ENCODE measurements around the gene TMEM175.

TMEM175 gene

GRCh38 chr4:949656-950055 is 17.4 kb downstream of the TMEM175 start:
- peaks cover 0 to 6% of the 10 kb centered on the region in 2 experiments; a peak in 1 of 3 replicates for H3K36me3 ChIP-seq (ENCODE audit: control insufficient read depth in 2 of 2, insufficient read depth in 1 of 2, low read length in 2 of 2)
- H3K4me1 ChIP-seq (ENCODE audit: control insufficient read depth, insufficient read depth, low read length): 0 out of 2 replicates have a peak, but pooled peaks cover 3% of the 10 kb centered on the region
- ChIA-PET POLR2A (no interaction called here), CTCF (no interaction called here)
- no peak overlapping the region for H3K4me3 ChIP-seq (ENCODE audit: low read depth, low read length)
- TF ChIP-seq ZNF626 (tag by site-specific recombination; IDR thresholded peaks at IDR 0.05) (no peak), MYNN (tag by site-specific recombination; IDR thresholded peaks at IDR 0.05; ENCODE audit: borderline replicate concordance) (no peak), ZNF280D (tag by site-specific recombination; IDR thresholded peaks at IDR 0.05) (no peak), SCRT1 (tag by site-specific recombination; IDR thresholded peaks at IDR 0.05; ENCODE audit: borderline replicate concordance) (no peak), ZNF335 (tag by site-specific recombination; conservative IDR thresholded peaks at IDR 0.05) (no peak), OSR2 (tag by site-specific recombination; IDR thresholded peaks at IDR 0.05) (no peak), PRDM4 (tag by site-specific recombination; IDR thresholded peaks at IDR 0.05) (no peak), HOXA7 (CRISPR knock-in tag; IDR thresholded peaks at IDR 0.05; ENCODE audit: borderline replicate concordance) (no peak), ZNF362 (tag by site-specific recombination; IDR thresholded peaks at IDR 0.05) (no peak), ZNF677 (tag by site-specific recombination; IDR thresholded peaks at IDR 0.05) (no peak), ZBTB48 (tag by site-specific recombination; IDR thresholded peaks at IDR 0.05) (no peak), ZNF366 (tag by site-specific recombination; conservative IDR thresholded peaks at IDR 0.05) (no peak), ZNF529 (tag by site-specific recombination; IDR thresholded peaks at IDR 0.05; ENCODE audit: insufficient replicate concordance) (no peak)
- TF ChIP-seq, protein P1, sequence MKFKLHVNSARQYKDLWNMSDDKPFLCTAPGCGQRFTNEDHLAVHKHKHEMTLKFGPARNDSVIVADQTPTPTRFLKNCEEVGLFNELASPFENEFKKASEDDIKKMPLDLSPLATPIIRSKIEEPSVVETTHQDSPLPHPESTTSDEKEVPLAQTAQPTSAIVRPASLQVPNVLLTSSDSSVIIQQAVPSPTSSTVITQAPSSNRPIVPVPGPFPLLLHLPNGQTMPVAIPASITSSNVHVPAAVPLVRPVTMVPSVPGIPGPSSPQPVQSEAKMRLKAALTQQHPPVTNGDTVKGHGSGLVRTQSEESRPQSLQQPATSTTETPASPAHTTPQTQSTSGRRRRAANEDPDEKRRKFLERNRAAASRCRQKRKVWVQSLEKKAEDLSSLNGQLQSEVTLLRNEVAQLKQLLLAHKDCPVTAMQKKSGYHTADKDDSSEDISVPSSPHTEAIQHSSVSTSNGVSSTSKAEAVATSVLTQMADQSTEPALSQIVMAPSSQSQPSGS (tag by site-specific recombination; IDR thresholded peaks at IDR 0.05; ENCODE audit: low read depth): no peak
- TF ChIP-seq, protein P2, sequence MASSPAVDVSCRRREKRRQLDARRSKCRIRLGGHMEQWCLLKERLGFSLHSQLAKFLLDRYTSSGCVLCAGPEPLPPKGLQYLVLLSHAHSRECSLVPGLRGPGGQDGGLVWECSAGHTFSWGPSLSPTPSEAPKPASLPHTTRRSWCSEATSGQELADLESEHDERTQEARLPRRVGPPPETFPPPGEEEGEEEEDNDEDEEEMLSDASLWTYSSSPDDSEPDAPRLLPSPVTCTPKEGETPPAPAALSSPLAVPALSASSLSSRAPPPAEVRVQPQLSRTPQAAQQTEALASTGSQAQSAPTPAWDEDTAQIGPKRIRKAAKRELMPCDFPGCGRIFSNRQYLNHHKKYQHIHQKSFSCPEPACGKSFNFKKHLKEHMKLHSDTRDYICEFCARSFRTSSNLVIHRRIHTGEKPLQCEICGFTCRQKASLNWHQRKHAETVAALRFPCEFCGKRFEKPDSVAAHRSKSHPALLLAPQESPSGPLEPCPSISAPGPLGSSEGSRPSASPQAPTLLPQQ (tag by site-specific recombination; IDR thresholded peaks at IDR 0.05): no peak
- TF ChIP-seq, protein P3, sequence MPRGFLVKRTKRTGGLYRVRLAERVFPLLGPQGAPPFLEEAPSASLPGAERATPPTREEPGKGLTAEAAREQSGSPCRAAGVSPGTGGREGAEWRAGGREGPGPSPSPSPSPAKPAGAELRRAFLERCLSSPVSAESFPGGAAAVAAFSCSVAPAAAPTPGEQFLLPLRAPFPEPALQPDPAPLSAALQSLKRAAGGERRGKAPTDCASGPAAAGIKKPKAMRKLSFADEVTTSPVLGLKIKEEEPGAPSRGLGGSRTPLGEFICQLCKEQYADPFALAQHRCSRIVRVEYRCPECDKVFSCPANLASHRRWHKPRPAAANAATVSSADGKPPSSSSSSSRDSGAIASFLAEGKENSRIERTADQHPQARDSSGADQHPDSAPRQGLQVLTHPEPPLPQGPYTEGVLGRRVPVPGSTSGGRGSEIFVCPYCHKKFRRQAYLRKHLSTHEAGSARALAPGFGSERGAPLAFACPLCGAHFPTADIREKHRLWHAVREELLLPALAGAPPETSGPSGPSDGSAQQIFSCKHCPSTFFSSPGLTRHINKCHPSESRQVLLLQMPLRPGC (tag by site-specific recombination; IDR thresholded peaks at IDR 0.05): no peak
- no peak overlapping the region for H3K27ac ChIP-seq (ENCODE audit: extremely low read depth, low read depth, low read length)
- no peaks in the 10 kb centered on the region for H3K9me3 ChIP-seq (ENCODE audit: control insufficient read depth, insufficient read depth, low read depth, low read length)

All from HEK293 (cell line).